ENCODE results near the gene PHC2.

DNA sequence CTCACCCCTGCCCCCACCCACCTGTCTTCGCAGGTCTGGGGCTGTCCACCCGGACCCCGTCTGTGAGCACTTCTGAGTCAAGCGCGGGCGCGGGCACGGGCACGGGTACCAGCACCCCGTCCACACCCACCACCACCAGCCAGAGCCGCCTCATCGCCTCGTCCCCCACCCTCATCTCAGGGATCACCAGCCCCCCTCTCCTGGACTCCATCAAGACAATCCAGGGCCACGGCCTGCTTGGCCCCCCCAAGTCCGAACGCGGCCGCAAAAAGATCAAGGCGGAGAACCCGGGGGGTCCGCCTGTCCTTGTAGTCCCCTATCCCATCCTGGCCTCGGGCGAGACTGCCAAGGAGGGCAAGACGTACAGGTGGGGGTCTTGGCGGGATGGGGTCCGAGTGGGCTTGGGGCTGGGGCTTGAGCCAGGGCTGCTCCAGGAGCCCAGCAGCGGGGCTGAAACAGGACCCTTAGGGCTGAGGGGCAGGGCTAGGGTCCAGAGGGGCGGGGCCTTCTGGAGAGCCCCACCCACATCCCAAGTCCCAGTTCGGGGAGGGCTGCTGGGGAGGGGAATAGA lies 150.7 kb downstream of the PHC2 start:
- TF ChIP-seq ISL1 (CRISPR knock-in tag; IDR thresholded peaks at IDR 0.05) (no peak), CSDC2 (CRISPR knock-in tag; IDR thresholded peaks at IDR 0.05) (no peak), ARNTL (CRISPR knock-in tag; IDR thresholded peaks at IDR 0.05; ENCODE audit: borderline replicate concordance, low read depth) (no peak), BACH2 (CRISPR knock-in tag; IDR thresholded peaks at IDR 0.05; ENCODE audit: borderline replicate concordance) (no peak)
- TF ChIP-seq, protein P1, sequence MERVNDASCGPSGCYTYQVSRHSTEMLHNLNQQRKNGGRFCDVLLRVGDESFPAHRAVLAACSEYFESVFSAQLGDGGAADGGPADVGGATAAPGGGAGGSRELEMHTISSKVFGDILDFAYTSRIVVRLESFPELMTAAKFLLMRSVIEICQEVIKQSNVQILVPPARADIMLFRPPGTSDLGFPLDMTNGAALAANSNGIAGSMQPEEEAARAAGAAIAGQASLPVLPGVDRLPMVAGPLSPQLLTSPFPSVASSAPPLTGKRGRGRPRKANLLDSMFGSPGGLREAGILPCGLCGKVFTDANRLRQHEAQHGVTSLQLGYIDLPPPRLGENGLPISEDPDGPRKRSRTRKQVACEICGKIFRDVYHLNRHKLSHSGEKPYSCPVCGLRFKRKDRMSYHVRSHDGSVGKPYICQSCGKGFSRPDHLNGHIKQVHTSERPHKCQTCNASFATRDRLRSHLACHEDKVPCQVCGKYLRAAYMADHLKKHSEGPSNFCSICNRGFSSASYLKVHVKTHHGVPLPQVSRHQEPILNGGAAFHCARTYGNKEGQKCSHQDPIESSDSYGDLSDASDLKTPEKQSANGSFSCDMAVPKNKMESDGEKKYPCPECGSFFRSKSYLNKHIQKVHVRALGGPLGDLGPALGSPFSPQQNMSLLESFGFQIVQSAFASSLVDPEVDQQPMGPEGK (CRISPR knock-in tag; IDR thresholded peaks at IDR 0.05; ENCODE audit: borderline replicate concordance) = no peak
